Activated CD8-positive, alpha-beta T cell treated with anti-CD3 and anti-CD28 coated beads, Interleukin-2, amount 10 ng/mL, durations not matched to agents 7 days and 5 days (primary cell): ENCODE measurements around the gene UCHL5. TPM values are rescaled to one million over a fixed set of nuclear protein-coding genes. Genes with fewer than 3 reads are reported as not detected.

Experiments used
- ATAC-seq: fragments of 150-1000 bp; cut with Tn5 transposase; one replicate; pipeline ENCODE4 v1.10.0; 2021; ENCODE audit warnings: moderate library complexity
- CTCF ChIA-PET: fragments of 350-600 bp; sonication (Branson Sonifier 250); formaldehyde crosslinking; loops from one replicate; lab custom pipeline; 2021; ENCODE audit warnings: antibody characterized with exemption; lab: Charles Lee
- POLR2A ChIA-PET: fragments of 350-600 bp; sonication (Branson Sonifier 250); formaldehyde crosslinking; loops from one replicate; lab custom pipeline; 2021; ENCODE audit warnings: antibody characterized with exemption; lab: Charles Lee
- DNase-seq: peaks from one replicate; pipeline ENCODE4 v3.0.0-alpha.2; 2020
- H3K27ac Mint-ChIP-seq: one replicate; pipeline ENCODE4 v1.8.0; 2021; ENCODE audit warnings: mild to moderate bottlenecking, mixed read lengths
- H3K27me3 Mint-ChIP-seq: one replicate; pipeline ENCODE4 v1.8.0; 2021; ENCODE audit warnings: low read depth, mixed read lengths
- H3K36me3 Mint-ChIP-seq: one replicate; pipeline ENCODE4 v1.8.0; 2021; ENCODE audit warnings: low read depth, mixed read lengths
- H3K4me1 Mint-ChIP-seq: one replicate; pipeline ENCODE4 v1.8.0; 2021; ENCODE audit warnings: low read depth, mixed read lengths
- H3K4me3 Mint-ChIP-seq: one replicate; pipeline ENCODE4 v1.8.0; 2021; ENCODE audit warnings: mild to moderate bottlenecking, mixed read lengths
- H3K9me3 Mint-ChIP-seq: one replicate; pipeline ENCODE4 v1.8.0; 2022; ENCODE audit warnings: mixed read lengths; ENCODE audit not compliant: insufficient read depth
- total RNA-seq, 2 experiments: library from RNA; stranded (reverse); gene quantifications; one replicate each; pipeline ENCODE4 v1.2.3, GENCODE V29; 2021

Gene UCHL5
- total RNA-seq, result 10 to 100 TPM; 61.1 to 64.4 TPM

- H3K4me1 Mint-ChIP-seq, result peaks cover 52% of the 10 kb centered on the region
These were observed at the start of gene UCHL5, which contains the start of gene RO60 for GRCh38 chr1:193059282-193060114. Gene UCHL5, minus strand, starts transcription at chr1:193059360. Its CDS starts 100 bp downstream, at chr1:193059260. Gene RO60, plus strand, starts transcription at chr1:193059612. Its CDS starts 9,443 bp downstream, at chr1:193069055.

DNA sequence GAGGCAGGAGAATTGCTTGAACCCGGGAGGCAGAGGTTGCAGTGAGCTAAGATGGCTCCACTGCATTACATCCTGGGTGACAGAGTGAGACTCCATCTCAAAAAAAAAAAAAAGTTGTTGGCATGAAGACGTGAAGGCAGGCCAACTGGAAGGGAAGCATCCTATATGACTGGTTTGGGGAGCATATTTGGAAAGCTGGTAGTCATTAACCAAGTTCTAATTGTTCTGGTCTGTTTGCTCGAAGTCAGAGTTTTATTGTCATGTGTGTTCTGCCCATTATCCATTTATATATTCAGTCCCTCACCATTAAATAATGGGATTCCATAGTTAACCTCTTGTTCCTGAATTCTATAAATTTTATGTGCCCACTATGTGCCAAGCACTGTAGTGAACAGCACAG lies 49.3 kb upstream of the UCHL5 start:
- no peak overlapping the region for H3K4me3 Mint-ChIP-seq
- CTCF ChIA-PET, result no interaction called here
- POLR2A ChIA-PET, result interaction anchor here (0.6 kb wide), 2 partner anchors 299 to 493 kb away, joined by 4 to 7 read pairs; no protein-coding TSS in a partner anchor

More at GRCh38 chr1:193059282-193060114, at the start of gene UCHL5, which contains the start of gene RO60:
- POLR2A ChIA-PET, result interaction anchor here (0.6 to 3.6 kb wide), 14 partner anchors 8 to 359 kb away, joined by 3 to 21 read pairs (median 4); partner anchors contain the start of genes CDC73 and RGS2
- DNase-seq (peak; percentile 97), ATAC-seq (peak; percentile 97)
- Mint-ChIP-seq H3K9me3 (no peaks in the 10 kb centered on the region), H3K27ac (peak within 1 kb of the TSS; percentile 98), H3K4me3 (peak within 1 kb of the TSS; percentile 97), H3K27me3 (no peaks in the 10 kb centered on the region), H3K36me3 (peaks cover 26% of the 10 kb centered on the region)
- CTCF ChIA-PET, result interaction anchor here (1.0 to 2.1 kb wide), 9 partner anchors 11 to 585 kb away, joined by 4 to 17 read pairs (median 8); partner anchors contain the start of gene CDC73

GRCh38 chr1:193105821-193106177 lies 46.6 kb upstream of the UCHL5 start:
- Mint-ChIP-seq H3K4me1 (peaks cover 18% of the 10 kb centered on the region), H3K27ac (peak overlapping the region; percentile 63), H3K36me3 (peaks cover 6% of the 10 kb centered on the region), H3K9me3 (no peaks in the 10 kb centered on the region), H3K27me3 (peaks cover 18% of the 10 kb centered on the region), H3K4me3 (peak overlapping the region; percentile 94)
- ChIA-PET CTCF (interaction anchor here (3.1 kb wide), 1 partner anchor 16 kb away, joined by 14 read pairs; the partner anchor contains the start of gene CDC73), POLR2A (interaction anchor here (1.8 kb wide), 1 partner anchor 17 kb away, joined by 6 read pairs; the partner anchor contains the start of gene CDC73)
- DNase-seq (no peak), ATAC-seq (no peak)

More for the DNA sequence above, 49.3 kb upstream of the UCHL5 start:
- Mint-ChIP-seq H3K36me3 (peaks cover 3% of the 10 kb centered on the region), H3K4me1 (peaks cover 14% of the 10 kb centered on the region), H3K27ac (no peak overlapping the region), H3K27me3 (peaks cover 23% of the 10 kb centered on the region), H3K9me3 (no peaks in the 10 kb centered on the region)
- ATAC-seq (no peak), DNase-seq (no peak)

GRCh38 chr1:193104907-193105820 lies 46.0 kb upstream of the UCHL5 start, which contains the start of gene GLRX2:
Gene GLRX2, minus strand, starts transcription at chr1:193105414. Its CDS starts 32 bp downstream, at chr1:193105382.
- peak within 1 kb of the TSS; percentile 94 for H3K4me3 Mint-ChIP-seq
- H3K9me3 Mint-ChIP-seq, result no peaks in the 10 kb centered on the region
- H3K27me3 Mint-ChIP-seq, result peaks cover 12% of the 10 kb centered on the region
- peaks cover 18% of the 10 kb centered on the region for H3K4me1 Mint-ChIP-seq
- DNase-seq, result peak; percentile 70
- H3K36me3 Mint-ChIP-seq, result peaks cover 12% of the 10 kb centered on the region
- POLR2A ChIA-PET, result interaction anchor here (1.8 to 3.1 kb wide), 2 partner anchors 17 to 46 kb away, joined by 6 to 13 read pairs; partner anchors contain the start of genes CDC73, RO60 and UCHL5
- CTCF ChIA-PET, result interaction anchor here (1.2 to 3.1 kb wide), 2 partner anchors 17 to 37 kb away, joined by 4 to 14 read pairs; partner anchors contain the start of gene CDC73
- peak; percentile 94 for ATAC-seq
- peak within 1 kb of the TSS; percentile 78 for H3K27ac Mint-ChIP-seq

- ATAC-seq (peak; percentile 50), DNase-seq (peak; percentile 31)
- H3K27ac Mint-ChIP-seq, result peak overlapping the region; percentile 78
- peak overlapping the region; percentile 94 for H3K4me3 Mint-ChIP-seq
- H3K9me3 Mint-ChIP-seq, result no peaks in the 10 kb centered on the region
- CTCF ChIA-PET, result interaction anchor here (0.5 to 3.1 kb wide), 4 partner anchors 16 to 59 kb away, joined by 3 to 14 read pairs (median 4); partner anchors contain the start of gene CDC73
- peaks cover 17% of the 10 kb centered on the region for H3K36me3 Mint-ChIP-seq
- POLR2A ChIA-PET, result interaction anchor here (1.8 to 3.1 kb wide), 2 partner anchors 18 to 46 kb away, joined by 6 to 13 read pairs; partner anchors contain the start of genes CDC73, RO60 and UCHL5
- peaks cover 18% of the 10 kb centered on the region for H3K4me1 Mint-ChIP-seq
- peaks cover 10% of the 10 kb centered on the region for H3K27me3 Mint-ChIP-seq
These were observed 45.3 kb upstream of the UCHL5 start for GRCh38 chr1:193104502-193104906.

GRCh38 chr1:193103759-193104501 lies 44.8 kb upstream of the UCHL5 start:
- Mint-ChIP-seq H3K27ac (no peak overlapping the region), H3K36me3 (peaks cover 19% of the 10 kb centered on the region), H3K4me1 (peaks cover 18% of the 10 kb centered on the region), H3K4me3 (peak overlapping the region; percentile 94), H3K27me3 (peaks cover 8% of the 10 kb centered on the region), H3K9me3 (no peaks in the 10 kb centered on the region)
- CTCF ChIA-PET, result interaction anchor here (0.5 to 3.1 kb wide), 5 partner anchors 16 to 950 kb away, joined by 3 to 14 read pairs (median 3); partner anchors contain the start of gene CDC73
- POLR2A ChIA-PET, result interaction anchor here (0.6 to 3.1 kb wide), 5 partner anchors 11 to 45 kb away, joined by 3 to 13 read pairs (median 6); partner anchors contain the start of genes CDC73, RO60 and UCHL5
- no peak for DNase-seq
- no peak for ATAC-seq

GRCh38 chr1:193102662-193103061 lies 43.5 kb upstream of the UCHL5 start:
- H3K36me3 Mint-ChIP-seq, result peaks cover 25% of the 10 kb centered on the region
- peaks cover 3% of the 10 kb centered on the region for H3K27me3 Mint-ChIP-seq
- DNase-seq (no peak), ATAC-seq (no peak)
- no peaks in the 10 kb centered on the region for H3K9me3 Mint-ChIP-seq
- H3K27ac Mint-ChIP-seq, result no peak overlapping the region
- ChIA-PET CTCF (interaction anchor here (1.3 to 3.1 kb wide), 3 partner anchors 9 to 19 kb away, joined by 3 to 14 read pairs (median 4); partner anchors contain the start of gene CDC73), POLR2A (interaction anchor here (3.1 kb wide), 1 partner anchor 44 kb away, joined by 13 read pairs; the partner anchor contains the start of genes RO60 and UCHL5)
- H3K4me3 Mint-ChIP-seq, result no peak overlapping the region
- H3K4me1 Mint-ChIP-seq, result peaks cover 18% of the 10 kb centered on the region

DNA sequence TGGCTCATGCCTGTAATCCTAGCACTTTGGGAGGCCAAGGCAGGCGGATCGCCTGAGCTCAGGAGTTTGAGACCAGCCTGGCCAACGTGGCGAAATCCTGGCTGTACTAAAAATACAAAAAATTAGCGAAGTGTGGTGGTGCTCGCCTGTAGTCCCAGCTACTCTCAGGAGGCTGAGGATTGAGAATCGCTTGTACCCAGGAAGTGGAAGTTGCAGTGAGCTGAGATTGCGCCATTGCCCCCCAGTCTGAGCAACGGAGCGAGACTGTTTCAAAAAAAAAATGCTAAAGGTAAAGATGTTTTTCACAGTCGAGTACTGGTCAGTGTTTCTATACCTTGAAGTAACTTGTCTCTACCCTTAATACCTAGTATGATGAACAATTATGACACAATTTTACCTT lies 35.0 kb upstream of the UCHL5 start:
- peaks cover 32% of the 10 kb centered on the region for H3K36me3 Mint-ChIP-seq
- ChIA-PET CTCF (no interaction called here), POLR2A (no interaction called here)

DNA sequence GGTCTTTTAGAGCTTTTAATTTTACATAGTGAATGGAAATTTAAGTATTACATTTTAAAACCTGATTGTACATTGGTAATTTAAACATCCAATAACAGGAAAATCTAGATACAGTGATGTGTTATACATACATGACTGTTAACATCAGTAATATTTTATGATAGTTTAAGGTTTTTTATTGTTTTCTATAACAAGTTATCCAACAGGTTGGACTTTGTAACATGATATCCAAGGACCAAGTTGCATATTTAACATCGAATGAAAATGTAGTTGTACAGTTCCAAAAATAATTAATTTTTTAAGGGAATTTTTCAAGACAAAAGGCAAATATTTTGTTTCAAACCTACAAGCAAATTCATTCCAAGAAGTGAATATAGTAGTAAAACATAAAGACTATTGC lies 31.7 kb upstream of the UCHL5 start:
- ChIA-PET POLR2A (no interaction called here), CTCF (no interaction called here)

More for the DNA sequence above, 35.0 kb upstream of the UCHL5 start:
- DNase-seq (no peak), ATAC-seq (no peak)
- Mint-ChIP-seq H3K4me1 (no peaks in the 10 kb centered on the region), H3K9me3 (no peaks in the 10 kb centered on the region), H3K27ac (no peak overlapping the region), H3K27me3 (no peaks in the 10 kb centered on the region), H3K4me3 (no peak overlapping the region)

DNA sequence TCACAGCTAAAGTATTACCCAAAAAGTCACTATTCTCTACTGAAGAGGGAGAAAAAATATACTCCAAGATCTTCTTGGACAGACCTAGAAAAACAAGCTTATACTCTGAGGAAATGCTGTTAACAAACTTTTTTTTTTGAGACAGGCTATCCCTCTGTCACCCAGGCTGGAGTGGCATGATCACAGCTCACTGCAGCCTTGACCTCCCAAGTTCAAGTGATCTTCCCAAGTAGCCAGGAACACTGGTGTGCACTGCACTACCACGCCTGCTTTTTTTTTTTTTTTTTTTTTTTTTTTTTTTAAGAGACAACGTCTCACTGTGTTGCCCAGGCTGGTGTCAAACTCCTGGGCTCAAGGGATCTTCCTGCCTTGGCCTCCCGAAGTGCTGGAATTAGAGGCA lies 28.7 kb upstream of the UCHL5 start:
- ChIA-PET POLR2A (no interaction called here), CTCF (interaction anchor here (0.6 to 0.7 kb wide), 2 partner anchors 12 to 17 kb away, joined by 5 read pairs; no protein-coding TSS in a partner anchor)
- no peak overlapping the region for H3K4me3 Mint-ChIP-seq
- H3K27ac Mint-ChIP-seq, result no peak overlapping the region
- H3K9me3 Mint-ChIP-seq, result no peaks in the 10 kb centered on the region
- H3K36me3 Mint-ChIP-seq, result peaks cover 18% of the 10 kb centered on the region
- H3K4me1 Mint-ChIP-seq, result no peaks in the 10 kb centered on the region
- DNase-seq (no peak), ATAC-seq (no peak)
- no peaks in the 10 kb centered on the region for H3K27me3 Mint-ChIP-seq

More for the DNA sequence above, 31.7 kb upstream of the UCHL5 start:
- Mint-ChIP-seq H3K4me3 (no peak overlapping the region), H3K4me1 (no peaks in the 10 kb centered on the region), H3K27me3 (no peaks in the 10 kb centered on the region), H3K9me3 (no peaks in the 10 kb centered on the region), H3K27ac (no peak overlapping the region), H3K36me3 (peaks cover 14% of the 10 kb centered on the region)
- no peak for DNase-seq
- ATAC-seq, result no peak
